C4-2B (cell line): ENCODE measurements around the gene FES.
"Not testable (repeated sequence)": the region's sequence is repeated elsewhere in the genome, so short reads cannot be mapped to it uniquely, and the experiment has no call there.

Experiments
- H3K27ac ChIP-seq: fragments of 450-650 bp; 2 replicates; pipeline ENCODE4 v1.5.1; 2017
- ZFX ChIP-seq: fragments of 450-650 bp; IDR thresholded peaks from 2 replicates; pipeline ENCODE4 v1.6.1; 2017
- TF ChIP-seq, protein P1 (sequence below): fragments of 450-650 bp; conservative IDR thresholded peaks from 2 replicates; pipeline ENCODE4 v1.5.1; 2017; ENCODE audit warnings: mild to moderate bottlenecking

The FES gene

DNA sequence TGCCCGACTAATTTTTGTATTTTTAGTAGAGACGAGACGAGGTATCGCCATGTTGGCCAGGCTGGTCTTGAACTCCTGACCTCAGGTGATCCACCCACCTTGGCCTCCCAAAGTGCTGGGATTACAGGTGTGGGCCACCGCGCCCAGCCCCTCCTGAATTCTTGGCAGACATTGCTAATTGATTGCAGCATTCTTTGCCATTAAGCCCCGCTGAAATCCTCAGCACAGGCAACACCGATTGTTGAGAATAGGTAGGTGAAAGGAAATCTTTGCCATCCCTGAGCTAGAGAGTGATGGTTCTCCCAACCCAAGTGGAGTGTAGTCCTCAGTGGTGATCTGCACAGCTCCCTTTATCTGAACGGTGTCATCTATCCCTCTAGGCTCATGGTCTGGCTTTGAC lies 20.4 kb downstream of the FES start:
- no peak overlapping the region for H3K27ac ChIP-seq

DNA sequence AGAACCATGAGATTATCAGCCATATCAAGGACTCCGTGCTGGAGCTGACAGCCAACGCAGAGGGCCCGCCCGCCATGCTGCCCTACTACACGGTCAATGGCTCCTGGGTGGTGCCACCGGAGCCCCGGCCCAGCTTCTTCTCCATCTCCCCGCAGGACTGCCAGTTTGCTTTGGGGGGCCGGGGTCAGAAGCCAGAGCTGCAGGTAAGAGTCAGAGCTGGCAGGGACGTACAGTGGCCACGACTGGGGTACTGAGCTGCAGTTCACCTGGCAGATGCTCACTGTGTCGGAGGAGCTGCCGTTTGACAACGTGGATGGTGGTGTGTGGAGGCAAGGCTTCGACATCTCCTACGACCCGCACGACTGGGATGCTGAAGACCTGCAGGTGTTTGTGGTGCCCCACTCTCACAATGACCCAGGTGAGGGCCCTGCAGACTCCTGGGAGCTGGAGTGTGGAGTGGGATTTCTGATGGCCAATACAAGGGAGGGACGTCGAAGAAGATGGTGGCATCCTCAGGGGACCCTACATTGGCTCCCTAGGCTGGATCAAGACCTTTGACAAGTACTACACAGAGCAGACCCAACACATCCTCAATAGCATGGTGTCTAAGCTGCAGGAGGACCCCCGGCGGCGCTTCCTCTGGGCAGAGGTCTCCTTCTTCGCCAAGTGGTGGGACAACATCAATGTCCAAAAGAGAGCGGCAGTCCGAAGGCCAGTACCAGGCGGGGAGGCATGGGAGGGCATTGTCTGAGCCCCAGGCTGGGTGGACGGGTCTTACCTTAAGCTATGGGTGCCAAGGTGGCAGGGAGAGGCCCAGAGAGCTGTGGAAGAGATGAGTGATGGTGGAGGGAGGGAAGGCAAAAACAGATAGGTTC lies 21.2 kb downstream of the FES start:
- H3K27ac ChIP-seq, result no peak overlapping the region
- no peak for TF ChIP-seq ZFX
- TF ChIP-seq, protein P1, sequence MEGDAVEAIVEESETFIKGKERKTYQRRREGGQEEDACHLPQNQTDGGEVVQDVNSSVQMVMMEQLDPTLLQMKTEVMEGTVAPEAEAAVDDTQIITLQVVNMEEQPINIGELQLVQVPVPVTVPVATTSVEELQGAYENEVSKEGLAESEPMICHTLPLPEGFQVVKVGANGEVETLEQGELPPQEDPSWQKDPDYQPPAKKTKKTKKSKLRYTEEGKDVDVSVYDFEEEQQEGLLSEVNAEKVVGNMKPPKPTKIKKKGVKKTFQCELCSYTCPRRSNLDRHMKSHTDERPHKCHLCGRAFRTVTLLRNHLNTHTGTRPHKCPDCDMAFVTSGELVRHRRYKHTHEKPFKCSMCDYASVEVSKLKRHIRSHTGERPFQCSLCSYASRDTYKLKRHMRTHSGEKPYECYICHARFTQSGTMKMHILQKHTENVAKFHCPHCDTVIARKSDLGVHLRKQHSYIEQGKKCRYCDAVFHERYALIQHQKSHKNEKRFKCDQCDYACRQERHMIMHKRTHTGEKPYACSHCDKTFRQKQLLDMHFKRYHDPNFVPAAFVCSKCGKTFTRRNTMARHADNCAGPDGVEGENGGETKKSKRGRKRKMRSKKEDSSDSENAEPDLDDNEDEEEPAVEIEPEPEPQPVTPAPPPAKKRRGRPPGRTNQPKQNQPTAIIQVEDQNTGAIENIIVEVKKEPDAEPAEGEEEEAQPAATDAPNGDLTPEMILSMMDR, result no peak

More for the DNA sequence above, 20.4 kb downstream of the FES start:
- no peak for TF ChIP-seq ZFX
- TF ChIP-seq, protein P1, result no peak

DNA sequence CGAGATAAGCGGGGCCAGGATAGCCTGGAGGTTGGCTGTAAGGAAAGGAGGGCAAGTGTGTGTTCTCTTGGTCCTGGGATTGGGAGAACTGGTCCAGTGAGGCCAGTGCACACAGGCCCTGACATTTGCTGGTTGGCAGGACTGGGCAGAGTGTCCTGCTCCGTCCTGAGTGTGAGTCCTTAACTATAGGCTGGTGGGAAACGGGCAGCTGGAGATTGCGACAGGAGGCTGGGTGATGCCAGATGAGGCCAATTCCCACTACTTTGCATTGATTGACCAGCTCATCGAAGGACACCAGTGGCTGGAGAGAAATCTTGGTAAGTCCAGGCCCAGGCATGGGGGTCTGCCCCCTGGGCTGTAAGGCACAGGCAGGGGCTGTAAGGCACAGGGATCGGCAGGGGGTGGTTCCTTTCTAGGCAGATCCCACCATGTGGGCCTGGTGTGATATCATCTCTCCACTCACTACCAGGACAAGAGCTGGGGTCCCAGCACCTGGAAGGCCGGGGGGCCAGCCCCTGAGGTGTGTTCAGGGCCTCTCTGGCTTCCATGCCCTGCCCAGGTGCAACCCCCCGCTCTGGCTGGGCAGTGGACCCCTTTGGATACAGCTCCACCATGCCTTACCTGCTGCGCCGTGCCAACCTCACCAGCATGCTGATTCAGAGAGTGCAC lies 22.0 kb downstream of the FES start:
- no peak overlapping the region for H3K27ac ChIP-seq
- TF ChIP-seq, protein P1, result no peak
- no peak for TF ChIP-seq ZFX

DNA sequence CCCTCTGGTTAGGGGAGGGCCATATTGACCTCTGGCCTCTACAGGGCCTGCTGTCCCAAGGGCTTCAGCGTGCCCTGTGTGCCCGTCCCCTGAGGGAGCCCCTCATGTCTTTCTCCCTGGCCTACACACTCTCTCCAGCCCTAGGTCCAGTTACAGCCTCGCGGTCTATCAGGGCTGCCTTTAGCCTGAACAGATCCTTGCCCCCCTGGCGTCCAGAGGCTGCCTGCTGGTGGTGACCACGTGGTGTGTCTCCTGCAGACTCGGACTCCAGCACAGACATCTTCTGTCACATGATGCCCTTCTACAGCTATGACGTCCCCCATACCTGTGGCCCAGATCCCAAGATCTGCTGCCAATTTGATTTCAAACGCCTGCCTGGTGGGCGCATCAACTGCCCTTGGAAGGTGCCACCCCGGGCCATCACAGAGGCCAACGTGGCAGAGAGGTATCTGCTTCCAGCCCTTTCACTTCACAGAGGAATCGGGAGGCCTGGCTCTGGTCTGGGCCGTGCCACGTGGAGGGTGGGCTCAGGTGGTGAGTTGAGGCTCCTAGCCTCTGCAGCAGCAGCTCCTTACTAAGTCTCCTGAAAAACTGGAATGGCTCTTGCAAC lies 22.9 kb downstream of the FES start:
- no peak overlapping the region for H3K27ac ChIP-seq
- TF ChIP-seq, protein P1, result no peak
- TF ChIP-seq ZFX, result no peak

DNA sequence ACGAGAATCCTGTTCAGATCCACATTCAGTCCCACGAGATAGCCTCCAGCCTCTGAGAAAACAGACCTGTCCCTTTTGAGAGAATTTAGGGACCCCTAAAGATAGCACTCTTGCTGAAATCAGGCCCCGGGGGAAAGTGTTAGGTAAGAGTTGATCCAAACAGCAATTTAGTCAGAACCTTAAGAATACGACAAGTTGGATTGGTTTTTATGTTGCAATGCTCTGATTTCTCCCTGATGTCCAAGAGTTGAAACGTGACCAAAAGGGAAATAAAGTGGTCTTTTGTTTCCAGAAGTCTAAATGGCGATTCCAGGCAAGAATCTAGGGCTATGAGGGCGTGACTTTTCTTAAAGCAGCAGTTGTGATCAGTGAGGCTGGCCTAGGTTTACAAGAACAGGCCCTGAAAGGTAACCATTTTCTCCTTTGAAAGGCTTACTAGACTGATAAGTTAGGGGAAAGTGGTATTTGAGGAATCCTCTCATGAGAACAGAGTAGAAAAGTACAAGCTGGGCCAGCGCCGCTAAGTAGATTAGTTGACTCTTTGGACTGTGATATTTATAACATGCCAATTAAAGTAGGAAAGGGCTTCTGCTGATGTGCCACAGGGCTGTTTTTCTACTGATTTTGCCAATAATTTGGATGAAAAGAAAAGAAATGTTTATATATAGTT lies 23.7 kb downstream of the FES start:
- H3K27ac ChIP-seq, result no peak overlapping the region
- TF ChIP-seq, protein P1, result no peak
- TF ChIP-seq ZFX, result no peak

DNA sequence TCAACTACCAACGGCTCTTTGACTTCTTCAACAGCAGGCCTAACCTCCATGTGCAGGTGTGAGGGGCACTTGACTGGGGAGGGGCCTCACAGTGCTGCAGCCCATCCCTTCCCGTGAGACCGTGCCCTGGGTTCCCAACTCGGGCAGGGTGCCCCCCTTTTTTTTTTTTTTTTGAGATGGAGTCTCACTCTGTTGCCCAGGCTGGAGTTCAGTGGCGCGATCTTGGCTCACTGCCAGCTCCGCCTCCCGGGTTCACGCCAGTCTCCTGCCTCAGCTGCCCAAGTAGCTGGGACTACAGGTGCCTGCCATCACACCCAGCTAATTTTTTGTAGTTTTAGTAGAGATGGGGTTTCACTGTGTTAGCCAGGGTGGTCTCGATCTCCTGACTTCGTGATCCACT lies 25.1 kb downstream of the FES start:
- not testable (repeated sequence) for H3K27ac ChIP-seq

DNA sequence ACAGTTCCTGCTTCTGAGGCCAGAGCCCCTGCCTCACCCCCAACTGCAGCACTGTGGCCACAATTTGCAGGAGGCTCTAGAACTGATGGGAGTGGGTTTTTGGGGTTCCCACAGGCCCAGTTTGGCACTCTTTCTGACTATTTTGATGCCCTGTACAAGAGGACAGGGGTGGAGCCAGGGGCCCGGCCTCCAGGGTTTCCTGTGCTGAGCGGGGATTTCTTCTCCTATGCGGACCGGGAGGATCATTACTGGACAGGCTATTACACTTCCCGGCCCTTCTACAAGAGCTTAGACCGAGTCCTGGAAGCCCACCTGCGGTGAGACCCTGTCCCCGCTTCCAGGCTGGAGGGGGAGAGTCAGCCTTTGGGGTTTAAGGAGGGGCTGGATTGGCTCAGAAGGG lies 25.7 kb downstream of the FES start:
- H3K27ac ChIP-seq, result no peak overlapping the region

More for the DNA sequence above, 25.7 kb downstream of the FES start:
- no peak for TF ChIP-seq ZFX
- TF ChIP-seq, protein P1, result no peak
